Small intestine (tissue), 7 donors: ENCODE data around the gene CETN1. TPM values are rescaled to one million over a fixed set of nuclear protein-coding genes. Genes with fewer than 3 reads are reported as not detected.

ENCODE experiments used
- DNase-seq, 2 donors: peaks; one replicate each; pipeline versions ENCODE4 v3.0.0 to v3.0.0-alpha.2; 2013
- FAIRE-seq: peaks from 2 replicates; lab custom pipeline; 2012; peaks lifted over from hg19 to GRCh38; lab: Jason Lieb, UNC
- H3K27ac ChIP-seq, 3 donors: one replicate each; pipeline ENCODE4 v1.5.1; 2013; ENCODE audit warnings: low read length in 2 of 3, mild to moderate bottlenecking in 2 of 3, control low read depth in 1 of 3, inconsistent platforms in 1 of 3, low read depth in 1 of 3, moderate library complexity in 1 of 3
- H3K27me3 ChIP-seq, 3 donors: one replicate each; pipeline ENCODE4 v1.6.1; 2013; ENCODE audit warnings: low read length in 3 of 3, inconsistent platforms in 1 of 3; ENCODE audit not compliant: control insufficient read depth in 3 of 3, insufficient read depth in 3 of 3
- H3K36me3 ChIP-seq, 3 donors: one replicate each; pipeline ENCODE4 v1.6.1; 2013; ENCODE audit warnings: low read length in 3 of 3, inconsistent platforms in 1 of 3, low read depth in 1 of 3, mild to moderate bottlenecking in 1 of 3, moderate library complexity in 1 of 3; ENCODE audit not compliant: control insufficient read depth in 3 of 3, insufficient read depth in 2 of 3
- H3K4me1 ChIP-seq, 3 donors: one replicate each; pipeline ENCODE4 v1.6.1; 2013; ENCODE audit warnings: low read length in 2 of 3, inconsistent platforms in 1 of 3, low read depth in 1 of 3, mild to moderate bottlenecking in 1 of 3, moderate library complexity in 1 of 3; ENCODE audit not compliant: control insufficient read depth in 3 of 3, insufficient read depth in 2 of 3
- H3K4me3 ChIP-seq, 3 donors: one replicate each; pipeline ENCODE4 v1.5.1; 2013; ENCODE audit warnings: low read length in 3 of 3, control low read depth in 1 of 3, inconsistent platforms in 1 of 3, low read depth in 1 of 3, mild to moderate bottlenecking in 1 of 3, moderate library complexity in 1 of 3
- H3K9me3 ChIP-seq, 2 donors: one replicate each; pipeline ENCODE4 v1.6.1; 2013; ENCODE audit warnings: low read depth in 1 of 2, low read length in 1 of 2; ENCODE audit not compliant: control insufficient read depth in 2 of 2, insufficient read depth in 1 of 2
- WGBS, 3 donors: extraction: QIAGEN DNeasy Blood & Tissue Kit; methylation state at CpG; one replicate each; pipeline ENCODE4 v1.1.7; 2013; 5-methylcytosine and 5-hydroxymethylcytosine counted together
- polyA plus RNA-seq, 4 donors: library from polyadenylated mRNA; stranded (reverse) in 3 of 4; unstranded in 1 of 4; fragments of 200-250 nt in 3 of 4; fragments of 120-200 nt in 1 of 4; gene quantifications; one replicate each; pipeline versions ENCODE4 v1.2.1 to v1.2.3, GENCODE V29; 2013
- donor health status: healthy with polysubstance abuse.
- donor health status: control.
- donor health status: control.
- donor health status: Bipolar disorder and iron deficiency.
- donor health status: healthy.

The CETN1 gene
- polyA plus RNA-seq, 4 donors, result not detected

DNA sequence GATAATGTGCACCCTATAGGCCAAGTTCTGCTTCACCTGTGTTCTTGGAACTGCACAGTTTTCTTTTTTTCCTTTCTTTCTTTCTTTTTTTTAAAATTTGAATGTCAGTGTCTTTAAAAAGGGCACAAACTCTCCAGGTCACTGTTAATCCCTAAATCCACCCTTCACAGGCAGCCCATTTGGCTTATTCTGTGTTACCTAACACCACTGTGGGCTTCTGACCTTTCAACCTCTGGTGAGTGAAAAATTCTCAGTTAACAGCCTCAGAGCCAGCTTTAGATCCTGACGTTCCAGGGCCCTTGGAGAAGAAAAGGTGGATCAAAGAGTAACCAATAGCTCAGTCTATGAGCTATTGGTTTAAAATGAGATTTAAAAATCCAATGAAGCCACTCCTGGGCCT, 6.8 kb upstream of the CETN1 start:
- Histone ChIP-seq H3K36me3 (no peaks in the 10 kb centered on the region), H3K27me3 (no peaks in the 10 kb centered on the region), H3K4me1 (no peaks in the 10 kb centered on the region), H3K4me3 (no peak overlapping the region), H3K9me3 (no peaks in the 10 kb centered on the region), H3K27ac (no peak overlapping the region)
- FAIRE-seq (no peak), DNase-seq (no peak)
- 43 to 63% (median 52%) methylated on average over 1 of the region's 1 CpG for WGBS, 3 donors

DNA sequence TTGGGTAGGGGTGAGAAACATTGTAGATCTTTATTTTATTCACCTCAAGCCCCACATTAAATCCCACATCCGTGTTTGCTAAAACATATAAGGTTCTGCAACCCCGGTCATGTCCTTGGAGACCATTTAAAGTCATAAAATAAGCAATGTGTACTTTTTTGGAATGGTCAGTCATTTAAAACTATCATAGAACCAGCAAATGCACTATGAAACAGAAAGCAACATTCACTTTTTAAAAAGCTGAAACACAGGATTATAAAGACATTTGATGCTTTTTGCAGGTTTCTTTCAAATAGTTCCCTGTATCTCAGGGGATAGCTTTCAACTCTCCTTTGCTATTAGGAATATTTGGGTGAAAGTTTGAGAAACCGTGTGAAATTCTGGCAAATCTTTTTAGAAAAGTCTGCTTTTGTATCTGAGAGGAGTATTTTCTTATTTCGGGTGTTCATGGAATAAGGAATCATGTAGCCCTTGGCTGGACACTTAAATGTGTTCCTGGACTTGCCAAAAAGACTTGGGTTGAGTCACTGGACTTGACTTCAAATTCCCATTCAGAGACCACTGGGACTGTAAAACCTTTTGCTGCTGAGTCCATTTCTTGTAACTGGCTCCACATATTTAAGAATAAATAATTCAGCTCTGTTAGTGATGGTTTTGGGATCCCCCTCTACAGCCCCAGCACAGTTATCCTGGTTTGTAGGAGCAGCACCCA, 5.9 kb upstream of the CETN1 start:
- no peak overlapping the region for H3K27ac ChIP-seq
- no peak for DNase-seq
- H3K9me3 ChIP-seq, result no peaks in the 10 kb centered on the region
- no peaks in the 10 kb centered on the region for H3K27me3 ChIP-seq
- WGBS, 3 donors, result 62 to 74% (median 70%) methylated on average over 4 of the region's 4 CpGs
- H3K36me3 ChIP-seq, result no peaks in the 10 kb centered on the region
- H3K4me1 ChIP-seq, result no peaks in the 10 kb centered on the region
- H3K4me3 ChIP-seq, result no peak overlapping the region
- no peak for FAIRE-seq

DNA sequence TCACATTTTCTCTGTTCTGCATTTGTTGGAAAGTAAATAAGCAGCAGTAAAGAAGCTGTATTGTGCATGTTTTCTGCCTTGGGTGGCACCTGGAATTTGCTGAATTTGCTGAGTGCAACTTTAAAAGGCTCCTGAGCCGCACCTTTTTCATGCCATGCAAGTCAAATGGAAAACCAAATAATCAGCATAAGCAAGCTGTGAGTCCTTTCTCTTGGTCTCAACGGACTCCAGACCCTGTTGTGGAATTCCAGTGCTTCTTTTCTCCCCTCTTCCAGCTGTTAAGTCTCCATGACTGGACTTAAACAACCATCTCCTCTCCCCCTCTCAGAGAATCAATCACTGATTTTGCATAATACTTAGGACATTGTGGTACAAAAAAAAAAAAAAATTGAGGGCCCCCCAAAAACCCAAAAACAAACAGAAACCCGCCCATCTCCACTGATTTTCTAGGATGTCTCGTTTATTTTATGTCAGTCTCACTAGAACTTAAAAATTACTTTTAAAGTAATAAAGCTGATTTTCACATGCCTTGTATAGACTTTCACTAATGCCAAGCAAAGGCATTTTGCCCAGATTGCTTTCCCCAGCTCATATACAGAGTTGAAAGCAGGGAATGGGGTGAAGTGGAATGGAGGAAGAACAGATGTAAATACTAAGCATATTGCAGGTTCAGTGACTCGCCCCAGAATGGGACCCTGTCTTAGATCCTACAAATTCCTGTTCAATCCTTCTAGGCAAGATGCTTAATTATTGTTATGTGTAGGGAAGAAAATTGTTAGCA, 5.1 kb upstream of the CETN1 start:
- DNase-seq, result no peak
- H3K36me3 ChIP-seq, result no peaks in the 10 kb centered on the region
- H3K4me3 ChIP-seq, result no peak overlapping the region
- no peaks in the 10 kb centered on the region for H3K4me1 ChIP-seq
- H3K9me3 ChIP-seq, result no peaks in the 10 kb centered on the region
- no peak for FAIRE-seq
- WGBS, 3 donors, result 46 to 65% (median 57%) methylated on average over 5 of the region's 5 CpGs
- no peaks in the 10 kb centered on the region for H3K27me3 ChIP-seq
- H3K27ac ChIP-seq, result no peak overlapping the region

DNA sequence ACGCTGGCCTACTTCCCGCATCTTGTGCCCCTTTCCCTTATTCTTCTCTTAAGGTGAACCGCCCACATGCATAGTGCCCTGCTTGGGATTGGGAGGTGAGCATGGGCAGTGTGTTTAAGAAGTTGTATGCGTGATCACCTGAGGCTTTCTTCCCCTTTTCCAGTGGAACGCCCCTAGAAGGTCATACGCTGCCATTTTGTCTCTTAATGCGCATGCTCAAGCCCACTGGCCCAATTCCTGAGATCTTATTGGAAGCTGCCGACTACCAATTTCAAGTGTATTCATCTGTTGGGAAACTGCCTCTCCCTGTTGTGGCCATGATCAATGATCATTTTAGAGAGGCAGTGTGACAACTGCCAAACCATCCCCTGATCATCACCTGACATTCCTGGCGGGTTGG, 3.3 kb upstream of the CETN1 start:
- FAIRE-seq (no peak), DNase-seq (no peak)
- no peaks in the 10 kb centered on the region for H3K27me3 ChIP-seq
- 88 to 93% (median 90%) methylated on average over 9 of the region's 9 CpGs for WGBS, 3 donors
- H3K4me1 ChIP-seq, result no peaks in the 10 kb centered on the region
- no peak overlapping the region for H3K27ac ChIP-seq
- no peaks in the 10 kb centered on the region for H3K9me3 ChIP-seq
- no peak overlapping the region for H3K4me3 ChIP-seq
- H3K36me3 ChIP-seq, result no peaks in the 10 kb centered on the region

DNA sequence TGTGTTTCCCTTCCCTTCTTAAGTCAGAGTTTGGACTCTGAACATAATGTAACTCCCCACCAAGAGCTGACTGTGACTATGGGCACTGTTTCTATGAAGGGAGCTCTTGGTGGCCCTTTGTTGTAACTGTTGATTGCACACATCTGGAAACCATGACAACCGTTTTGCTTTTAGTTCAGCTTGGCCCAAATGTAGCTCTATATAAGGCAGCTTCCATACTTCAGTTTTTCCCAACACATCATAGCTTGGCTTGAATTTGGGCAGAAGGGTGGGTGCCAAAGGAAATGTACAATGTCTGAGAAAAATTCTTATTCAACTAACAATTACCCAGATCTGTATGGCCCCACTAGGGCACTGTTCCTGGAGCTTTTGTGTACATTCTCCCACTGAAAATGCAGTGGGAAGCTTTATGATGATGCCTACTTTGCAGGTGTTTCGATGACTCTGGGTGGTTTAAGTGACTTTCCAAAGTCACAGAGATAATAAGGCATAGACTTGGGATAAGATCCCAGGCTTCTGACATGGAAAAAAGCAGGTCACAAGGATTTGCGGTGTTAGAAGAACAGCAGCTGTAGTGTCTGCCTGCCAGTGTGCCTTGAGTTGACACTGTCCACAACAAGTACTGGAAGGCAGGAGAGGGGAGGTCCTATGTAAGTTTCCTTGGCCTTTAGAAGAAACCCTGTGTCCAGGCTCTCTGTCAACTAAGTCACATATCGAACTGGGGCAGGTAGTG, 2.4 kb upstream of the CETN1 start:
- H3K36me3 ChIP-seq, result no peaks in the 10 kb centered on the region
- DNase-seq (no peak), FAIRE-seq (no peak)

DNA sequence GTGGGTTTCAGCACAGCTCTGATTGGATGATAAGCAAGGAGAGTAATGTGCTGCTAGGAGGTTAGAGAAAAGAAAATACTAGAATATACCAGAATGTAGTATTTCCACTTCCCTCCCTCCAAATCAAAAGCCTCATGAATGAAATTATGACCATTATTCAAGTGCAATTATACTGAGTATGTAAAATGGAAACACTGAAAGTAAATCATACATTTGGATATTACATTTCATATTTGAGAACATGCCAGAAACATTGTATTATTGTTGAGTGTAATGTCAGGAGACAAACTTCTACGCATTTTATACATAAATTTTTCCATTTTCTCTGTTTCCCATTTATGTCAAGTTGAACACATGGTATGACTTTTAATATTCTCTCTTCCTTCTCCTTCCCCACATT, 942 bp upstream of the CETN1 start:
- 88 to 93% (median 89%) methylated on average over 1 of the region's 1 CpG for WGBS, 3 donors
- peaks cover 0 to 5% of the 10 kb centered on the region in 2 donors for H3K9me3 ChIP-seq
- no peaks in the 10 kb centered on the region for H3K4me1 ChIP-seq
- no peak overlapping the region for H3K4me3 ChIP-seq
- FAIRE-seq (no peak), DNase-seq (no peak)
- H3K27me3 ChIP-seq, result no peaks in the 10 kb centered on the region
- H3K27ac ChIP-seq, result no peak overlapping the region
- H3K36me3 ChIP-seq, result no peaks in the 10 kb centered on the region

More for the DNA sequence above, 2.4 kb upstream of the CETN1 start:
- peak overlapping the region in 1 of 3 donors; percentile 42 for H3K27ac ChIP-seq
- WGBS, 3 donors, result 73 to 78% (median 74%) methylated on average over 4 of the region's 4 CpGs
- no peaks in the 10 kb centered on the region for H3K27me3 ChIP-seq
- H3K9me3 ChIP-seq, result no peaks in the 10 kb centered on the region
- no peaks in the 10 kb centered on the region for H3K4me1 ChIP-seq
- H3K4me3 ChIP-seq, result no peak overlapping the region

DNA sequence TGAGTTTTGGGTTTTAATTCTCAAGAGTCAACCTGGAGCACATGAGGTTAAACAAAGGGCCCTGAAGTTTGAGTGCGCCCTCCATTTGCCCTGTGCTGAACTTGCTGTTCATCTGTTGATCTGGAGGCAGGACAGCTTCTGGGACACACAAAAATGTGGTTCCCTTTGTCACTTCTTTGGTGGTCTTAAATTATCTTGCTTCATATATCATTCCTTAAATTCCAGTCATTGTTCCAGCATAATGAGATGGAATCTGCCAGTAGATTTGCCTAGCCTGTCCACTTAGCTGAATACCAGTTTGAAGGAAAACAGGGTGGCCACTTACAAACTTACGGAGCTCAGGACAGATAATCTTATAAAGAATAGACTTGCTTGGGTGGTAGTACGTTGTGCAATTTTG, 916 bp downstream of the CETN1 start:
- no peak for DNase-seq
- Histone ChIP-seq H3K27ac (no peak overlapping the region), H3K9me3 (peaks cover 0 to 9% of the 10 kb centered on the region in 2 donors), H3K4me3 (no peak overlapping the region), H3K27me3 (no peaks in the 10 kb centered on the region), H3K4me1 (no peaks in the 10 kb centered on the region), H3K36me3 (no peaks in the 10 kb centered on the region)
- 69 to 83% (median 78%) methylated on average over 3 of the region's 3 CpGs for WGBS, 3 donors
- no peak for FAIRE-seq

DNA sequence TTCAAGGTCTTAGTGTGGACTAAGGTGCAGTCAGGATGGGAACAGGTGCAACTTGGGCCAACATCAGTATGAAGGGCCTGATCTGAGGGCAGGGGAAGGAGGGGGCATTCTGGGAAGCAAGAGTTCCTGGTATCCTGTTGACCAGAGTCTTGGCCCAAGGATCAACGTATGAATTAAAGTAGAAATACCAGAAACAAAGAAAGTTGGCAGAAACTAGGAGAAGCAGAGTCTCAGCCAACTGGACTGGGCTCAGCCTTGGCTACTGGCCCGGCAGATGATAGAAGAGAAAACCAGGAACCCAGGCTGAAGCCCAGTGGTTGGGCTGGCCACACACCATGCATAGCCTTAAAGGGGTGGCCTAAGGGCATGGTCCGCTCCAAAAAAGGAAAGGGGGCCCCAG, 2.3 kb downstream of the CETN1 start:
- FAIRE-seq, result no peak
- 46 to 65% (median 61%) methylated on average over 3 of the region's 3 CpGs for WGBS, 3 donors
- no peak overlapping the region for H3K27ac ChIP-seq
- no peaks in the 10 kb centered on the region for H3K36me3 ChIP-seq
- H3K4me1 ChIP-seq, result no peaks in the 10 kb centered on the region
- H3K4me3 ChIP-seq, result no peak overlapping the region
- H3K9me3 ChIP-seq, result peaks cover 0 to 9% of the 10 kb centered on the region in 2 donors
- DNase-seq, result no peak
- H3K27me3 ChIP-seq, result no peaks in the 10 kb centered on the region
